ENCODE data around the gene HSF5. TPM values are rescaled to one million over a fixed set of nuclear protein-coding genes. Genes with fewer than 3 reads are reported as not detected.

HSF5 gene
- total RNA-seq, 1 donor from 2014 or later: 0.10 TPM

GRCh38 chr17:58416396-58416795 lies 71.8 kb downstream of the HSF5 start:
- no peak for TF ChIP-seq CTCF (conservative IDR thresholded peaks at IDR 0.05)
- Mint-ChIP-seq H3K9me3 (no peaks in the 10 kb centered on the region), H3K27me3 (peaks cover 10% of the 10 kb centered on the region), H3K36me3 (no peaks in the 10 kb centered on the region), H3K4me1 (ENCODE audit: unreplicated experiment) (peaks cover 13% of the 10 kb centered on the region), H3K27ac (peak overlapping the region; percentile 86), H3K4me3 (peak overlapping the region; percentile 89)
- DNase-seq (ENCODE audit: extremely low spot score, unreplicated experiment): no peak

GRCh38 chr17:58415371-58416055 lies 72.7 kb downstream of the HSF5 start:
- H3K4me1 Mint-ChIP-seq (ENCODE audit: unreplicated experiment): peaks cover 16% of the 10 kb centered on the region
- H3K27ac Mint-ChIP-seq: peak overlapping the region; percentile 67
- TF ChIP-seq CTCF (conservative IDR thresholded peaks at IDR 0.05): peak; percentile 29
- H3K36me3 Mint-ChIP-seq: no peaks in the 10 kb centered on the region
- H3K27me3 Mint-ChIP-seq: peaks cover 5% of the 10 kb centered on the region
- no peak for DNase-seq (ENCODE audit: extremely low spot score, unreplicated experiment)
- H3K4me3 Mint-ChIP-seq: peak overlapping the region; percentile 89
- no peaks in the 10 kb centered on the region for H3K9me3 Mint-ChIP-seq

- Mint-ChIP-seq H3K4me3 (peak overlapping the region; percentile 89), H3K36me3 (no peaks in the 10 kb centered on the region), H3K27me3 (no peaks in the 10 kb centered on the region), H3K4me1 (ENCODE audit: unreplicated experiment) (peaks cover 16% of the 10 kb centered on the region), H3K27ac (peak overlapping the region; percentile 40), H3K9me3 (no peaks in the 10 kb centered on the region)
- no peak for DNase-seq (ENCODE audit: extremely low spot score, unreplicated experiment)
- no peak for TF ChIP-seq CTCF (conservative IDR thresholded peaks at IDR 0.05)
Observed at GRCh38 chr17:58414596-58414997, 73.6 kb downstream of the HSF5 start.

- DNase-seq (ENCODE audit: extremely low spot score, unreplicated experiment): no peak
- no peaks in the 10 kb centered on the region for H3K36me3 Mint-ChIP-seq
- no peak overlapping the region for H3K27ac Mint-ChIP-seq
- no peaks in the 10 kb centered on the region for H3K9me3 Mint-ChIP-seq
- TF ChIP-seq CTCF (conservative IDR thresholded peaks at IDR 0.05): no peak
- peaks cover 16% of the 10 kb centered on the region for H3K4me1 Mint-ChIP-seq (ENCODE audit: unreplicated experiment)
- H3K27me3 Mint-ChIP-seq: no peaks in the 10 kb centered on the region
- peak overlapping the region; percentile 89 for H3K4me3 Mint-ChIP-seq
Observed at GRCh38 chr17:58413684-58414083, 74.5 kb downstream of the HSF5 start.

- H3K36me3 Mint-ChIP-seq: no peaks in the 10 kb centered on the region
- H3K4me3 Mint-ChIP-seq: peak overlapping the region; percentile 89
Observed at GRCh38 chr17:58412961-58413586, 75.1 kb downstream of the HSF5 start.

More at GRCh38 chr17:58412961-58413586, 75.1 kb downstream of the HSF5 start:
- H3K9me3 Mint-ChIP-seq: no peaks in the 10 kb centered on the region
- no peak overlapping the region for H3K27ac Mint-ChIP-seq
- no peaks in the 10 kb centered on the region for H3K27me3 Mint-ChIP-seq
- DNase-seq (ENCODE audit: extremely low spot score, unreplicated experiment): no peak
- peaks cover 16% of the 10 kb centered on the region for H3K4me1 Mint-ChIP-seq (ENCODE audit: unreplicated experiment)
- TF ChIP-seq CTCF (conservative IDR thresholded peaks at IDR 0.05): no peak

All from type B pancreatic cell (in vitro differentiated cells).